Lower leg skin (tissue), 3 donors: ENCODE data around the gene TANC1.

Experiments
- CTCF ChIP-seq, 3 donors: fragments of 450-650 bp; IDR thresholded peaks; one replicate each; pipeline ENCODE4 v1.5.1; 2016; ENCODE audit warnings: antibody characterized with exemption in 3 of 3, mild to moderate bottlenecking in 3 of 3, moderate library complexity in 2 of 3
- POLR2A ChIP-seq, 2 donors: fragments of 450-650 bp; IDR thresholded peaks; one replicate each; pipeline ENCODE4 v1.6.1; 2016 to 2017; ENCODE audit warnings: antibody characterized with exemption in 2 of 2, mild to moderate bottlenecking in 1 of 2, moderate library complexity in 1 of 2

GRCh38 chr2:159211447-159212396 lies 243.3 kb downstream of the TANC1 start:
- TF ChIP-seq CTCF (IDR thresholded peaks at IDR 0.05) (no peak), POLR2A (IDR thresholded peaks at IDR 0.05) (no peak)
